SK-N-SH treated with all-trans-retinoic acid at 6 μM for 48 hours (cell line): ENCODE results near the gene TTYH3.

Experiments used
- ATAC-seq: fragments of 200-7000 bp; cut with Tn5 transposase; 3 replicates; pipeline ENCODE4 v1.9.1; 2020; ENCODE audit warnings: mild to moderate bottlenecking, moderate library complexity
- BACH2 ChIP-seq: fragments of 250-450 bp; sonication (Bioruptor Pico); IDR thresholded peaks from 2 replicates; pipeline ENCODE4 v1.9.0; 2021; ENCODE audit warnings: mild to moderate bottlenecking, borderline replicate concordance
- CREB5 ChIP-seq: fragments of 250-450 bp; sonication (Bioruptor Pico); IDR thresholded peaks from 2 replicates; pipeline ENCODE4 v1.5.1; 2020; ENCODE audit warnings: low read depth, mild to moderate bottlenecking, moderate library complexity
- CSDC2 ChIP-seq: fragments of 250-450 bp; sonication (Bioruptor Pico); IDR thresholded peaks from 2 replicates; pipeline ENCODE4 v1.5.0; 2020; ENCODE audit warnings: mild to moderate bottlenecking, moderate library complexity
- ESRRG ChIP-seq: fragments of 250-450 bp; sonication (Bioruptor Pico); IDR thresholded peaks from 2 replicates; pipeline ENCODE4 v1.6.1; 2021; ENCODE audit warnings: mild to moderate bottlenecking
- GLIS3 ChIP-seq: fragments of 250-450 bp; sonication (Bioruptor Pico); IDR thresholded peaks from 2 replicates; pipeline ENCODE4 v1.5.0; 2020; ENCODE audit warnings: mild to moderate bottlenecking, moderate library complexity
- ISL1 ChIP-seq: fragments of 250-450 bp; sonication (Bioruptor Pico); IDR thresholded peaks from 2 replicates; pipeline ENCODE4 v2.1.2; 2022; ENCODE audit warnings: mild to moderate bottlenecking, moderate library complexity
- OSR1 ChIP-seq: fragments of 250-450 bp; sonication (Bioruptor Pico); IDR thresholded peaks from 2 replicates; pipeline ENCODE4 v1.8.0; 2022; ENCODE audit warnings: moderate library complexity, mild to moderate bottlenecking, inconsistent platforms
- POU6F1 ChIP-seq: fragments of 250-450 bp; sonication (Bioruptor Pico); IDR thresholded peaks from 2 replicates; pipeline ENCODE4 v1.8.0; 2021; ENCODE audit warnings: low read depth, mild to moderate bottlenecking, moderate library complexity, borderline replicate concordance
- PPARA ChIP-seq: fragments of 250-450 bp; sonication (Bioruptor Pico); IDR thresholded peaks from 2 replicates; pipeline ENCODE4 v1.5.0; 2020; ENCODE audit warnings: mild to moderate bottlenecking, borderline replicate concordance
- SNAI2 ChIP-seq: fragments of 250-450 bp; sonication (Bioruptor Pico); IDR thresholded peaks from 2 replicates; pipeline ENCODE4 v1.5.0; 2020; ENCODE audit warnings: mild to moderate bottlenecking, moderate library complexity
- TCF4 ChIP-seq: fragments of 250-450 bp; sonication (Bioruptor Pico); IDR thresholded peaks from 2 replicates; pipeline ENCODE4 v1.8.0; 2021; ENCODE audit warnings: mild to moderate bottlenecking, moderate library complexity, borderline replicate concordance
- TOX ChIP-seq: fragments of 250-450 bp; sonication (Bioruptor Pico); IDR thresholded peaks from 2 replicates; pipeline ENCODE4 v1.8.0; 2021; ENCODE audit warnings: mild to moderate bottlenecking, moderate library complexity, borderline replicate concordance
- TSHZ2 ChIP-seq: fragments of 250-450 bp; sonication (Bioruptor Pico); IDR thresholded peaks from 2 replicates; pipeline ENCODE4 v1.5.0; 2020; ENCODE audit warnings: mild to moderate bottlenecking, moderate library complexity
- ZC3H10 ChIP-seq: fragments of 250-450 bp; sonication (Bioruptor Pico); IDR thresholded peaks from 2 replicates; pipeline ENCODE4 v1.5.1; 2021; ENCODE audit warnings: mild to moderate bottlenecking, moderate library complexity
- ZFP3 ChIP-seq: fragments of 250-450 bp; sonication (Bioruptor Pico); IDR thresholded peaks from 2 replicates; pipeline ENCODE4 v1.5.0; 2020; ENCODE audit warnings: mild to moderate bottlenecking, moderate library complexity
- ZFP30 ChIP-seq: fragments of 450-650 bp; formaldehyde crosslinking; IDR thresholded peaks from 2 replicates; pipeline ENCODE4 v1.5.0; 2022; ENCODE audit warnings: mild to moderate bottlenecking, moderate library complexity
- ZNF70 ChIP-seq: fragments of 450-650 bp; formaldehyde crosslinking; IDR thresholded peaks from 2 replicates; pipeline ENCODE4 v1.5.0; 2020; ENCODE audit warnings: mild to moderate bottlenecking, moderate library complexity
- ZNF8 ChIP-seq: fragments of 450-650 bp; formaldehyde crosslinking; IDR thresholded peaks from 2 replicates; pipeline ENCODE4 v1.5.0; 2020; ENCODE audit warnings: mild to moderate bottlenecking, moderate library complexity
- TF ChIP-seq, protein P1 (sequence below): fragments of 250-450 bp; sonication (Bioruptor Pico); IDR thresholded peaks from 2 replicates; pipeline ENCODE4 v1.5.1; 2021; ENCODE audit warnings: mild to moderate bottlenecking, moderate library complexity
- TF ChIP-seq, protein P2 (sequence below): fragments of 250-450 bp; sonication (Bioruptor Pico); IDR thresholded peaks from 2 replicates; pipeline ENCODE4 v1.8.0; 2020; ENCODE audit warnings: mild to moderate bottlenecking, moderate library complexity, borderline replicate concordance

The TTYH3 gene

GRCh38 chr7:2586326-2587020 is 45.3 kb upstream of the TTYH3 start:
- ATAC-seq, result no peak
- TF ChIP-seq SNAI2 (CRISPR knock-in tag), result no peak
- TF ChIP-seq GLIS3 (CRISPR knock-in tag), result no peak
- no peak for TF ChIP-seq TOX (CRISPR knock-in tag)
- no peak for TF ChIP-seq PPARA (CRISPR knock-in tag)
- TF ChIP-seq ZFP30 (CRISPR knock-in tag), result no peak
- no peak for TF ChIP-seq ZNF8 (CRISPR knock-in tag)
- no peak for TF ChIP-seq CSDC2 (CRISPR knock-in tag)
- no peak for TF ChIP-seq TCF4
- no peak for TF ChIP-seq ESRRG (CRISPR knock-in tag)
- no peak for TF ChIP-seq BACH2 (CRISPR knock-in tag)
- no peak for TF ChIP-seq POU6F1 (CRISPR knock-in tag)
- TF ChIP-seq ZC3H10 (CRISPR knock-in tag), result no peak
- TF ChIP-seq OSR1 (CRISPR knock-in tag), result no peak
- TF ChIP-seq ISL1 (CRISPR knock-in tag), result no peak
- TF ChIP-seq CREB5, result no peak

- no peak for TF ChIP-seq ZNF70
- TF ChIP-seq SNAI2 (CRISPR knock-in tag), result no peak
- TF ChIP-seq, protein P1, sequence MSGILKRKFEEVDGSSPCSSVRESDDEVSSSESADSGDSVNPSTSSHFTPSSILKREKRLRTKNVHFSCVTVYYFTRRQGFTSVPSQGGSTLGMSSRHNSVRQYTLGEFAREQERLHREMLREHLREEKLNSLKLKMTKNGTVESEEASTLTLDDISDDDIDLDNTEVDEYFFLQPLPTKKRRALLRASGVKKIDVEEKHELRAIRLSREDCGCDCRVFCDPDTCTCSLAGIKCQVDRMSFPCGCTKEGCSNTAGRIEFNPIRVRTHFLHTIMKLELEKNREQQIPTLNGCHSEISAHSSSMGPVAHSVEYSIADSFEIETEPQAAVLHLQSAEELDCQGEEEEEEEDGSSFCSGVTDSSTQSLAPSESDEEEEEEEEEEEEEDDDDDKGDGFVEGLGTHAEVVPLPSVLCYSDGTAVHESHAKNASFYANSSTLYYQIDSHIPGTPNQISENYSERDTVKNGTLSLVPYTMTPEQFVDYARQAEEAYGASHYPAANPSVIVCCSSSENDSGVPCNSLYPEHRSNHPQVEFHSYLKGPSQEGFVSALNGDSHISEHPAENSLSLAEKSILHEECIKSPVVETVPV, result no peak
- no peak for TF ChIP-seq CSDC2 (CRISPR knock-in tag)
- TF ChIP-seq TSHZ2 (CRISPR knock-in tag), result no peak
- TF ChIP-seq, protein P2, sequence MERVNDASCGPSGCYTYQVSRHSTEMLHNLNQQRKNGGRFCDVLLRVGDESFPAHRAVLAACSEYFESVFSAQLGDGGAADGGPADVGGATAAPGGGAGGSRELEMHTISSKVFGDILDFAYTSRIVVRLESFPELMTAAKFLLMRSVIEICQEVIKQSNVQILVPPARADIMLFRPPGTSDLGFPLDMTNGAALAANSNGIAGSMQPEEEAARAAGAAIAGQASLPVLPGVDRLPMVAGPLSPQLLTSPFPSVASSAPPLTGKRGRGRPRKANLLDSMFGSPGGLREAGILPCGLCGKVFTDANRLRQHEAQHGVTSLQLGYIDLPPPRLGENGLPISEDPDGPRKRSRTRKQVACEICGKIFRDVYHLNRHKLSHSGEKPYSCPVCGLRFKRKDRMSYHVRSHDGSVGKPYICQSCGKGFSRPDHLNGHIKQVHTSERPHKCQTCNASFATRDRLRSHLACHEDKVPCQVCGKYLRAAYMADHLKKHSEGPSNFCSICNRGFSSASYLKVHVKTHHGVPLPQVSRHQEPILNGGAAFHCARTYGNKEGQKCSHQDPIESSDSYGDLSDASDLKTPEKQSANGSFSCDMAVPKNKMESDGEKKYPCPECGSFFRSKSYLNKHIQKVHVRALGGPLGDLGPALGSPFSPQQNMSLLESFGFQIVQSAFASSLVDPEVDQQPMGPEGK, result no peak
- TF ChIP-seq ZNF8 (CRISPR knock-in tag), result no peak
- no peak for TF ChIP-seq CREB5
- TF ChIP-seq ZFP3, result no peak
- TF ChIP-seq ZC3H10 (CRISPR knock-in tag), result no peak
- no peak for TF ChIP-seq TCF4
- no peak for ATAC-seq
These were observed 44.7 kb upstream of the TTYH3 start for GRCh38 chr7:2587134-2587533.

DNA sequence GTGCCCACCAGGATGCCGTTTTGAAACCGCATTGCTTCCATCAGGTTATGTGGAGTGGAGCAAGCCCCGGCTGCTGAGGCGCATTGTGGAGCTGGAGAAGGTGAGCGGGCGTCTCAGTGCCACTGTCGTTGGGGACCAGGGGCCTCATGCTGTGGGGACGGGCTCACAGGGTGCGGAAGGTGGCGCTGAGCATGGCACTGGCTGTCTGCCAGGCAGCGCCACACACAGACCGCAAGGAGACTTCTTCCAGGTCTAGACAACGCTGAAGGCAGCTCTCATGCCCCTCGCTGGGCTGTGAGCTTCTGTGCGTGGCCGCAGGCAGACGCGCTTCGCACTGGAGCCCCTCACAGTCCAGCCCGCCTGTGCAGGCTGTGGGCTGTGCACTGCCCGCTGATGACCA is 44.0 kb upstream of the TTYH3 start:
- no peak for ATAC-seq
- no peak for TF ChIP-seq ESRRG (CRISPR knock-in tag)
